Heart left ventricle (tissue), 13 donors: Measurements from ENCODE around the gene MPST.

Source experiments
- CTCF ChIP-seq, 12 donors: fragments of 200-600 bp; sonication (generic) in 4 of 12; IDR thresholded peaks; one replicate each; pipeline versions ENCODE4 v1.5.0 to v1.8.0; 2018 to 2022; ENCODE audit warnings: antibody characterized with exemption in 12 of 12, mild to moderate bottlenecking in 5 of 12
- POLR2A ChIP-seq, 2 donors: fragments of 450-650 bp; IDR thresholded peaks; one replicate each; pipeline ENCODE4 v1.6.1; 2017; ENCODE audit warnings: antibody characterized with exemption in 2 of 2, mild to moderate bottlenecking in 2 of 2, moderate library complexity in 2 of 2
- donor health status: ischemic (EF 13 %, LVEDD 7.1; RV severe dilation, severe dysfunction).
- donor health status: DM: no; HTN: yes; CAD: no.
- donor health status: DM: no; HTN: no; CAD: no.
- donor health status: ischemic (EF 25% LVEDD 6.9; RV normal size, moderate dysfunction).
- donor health status: ischemic (EF 25% LVEDD 5.7; RV mildly dilated, moderate dysfunction).
- donor health status: ischemic (EF 35%, LVEDD 5.7; RV mildly dilated, moderate dysfunction).
- donor health status: nonischemic (EF 11% LVEDD 7.7; RV severe dilation, severe dysfunction).
- donor health status: DM: yes; HTN: yes; CAD: no.
- donor health status: PGD.
- donor health status: ischemic (EF 29% LVEDD 5.4; RV normal size, mild dysfunction).
- donor health status: nonischemic (EF 23%, LVEDD 6.1; RV moderate dilation, normal function).

GRCh38 chr22:37036655-37037377 lies 17.3 kb downstream of the MPST start:
- TF ChIP-seq CTCF (IDR thresholded peaks at IDR 0.05) (no peak), POLR2A (IDR thresholded peaks at IDR 0.05) (no peak)
